T-helper 1 cell treated with Interleukin-12 subunit alpha and Interleukin-12 subunit beta and Interleukin-4 antibody, amounts not matched to agents 30 μg/mL and 1 μg/mL, for 36 hours (primary cell): ENCODE results near the gene GTSE1.

Experiments used
- H3K27ac Mint-ChIP-seq: one replicate; pipeline ENCODE4 v1.8.0; 2021; ENCODE audit warnings: mild to moderate bottlenecking, mixed read lengths
- H3K27me3 Mint-ChIP-seq: one replicate; pipeline ENCODE4 v1.8.0; 2021; ENCODE audit warnings: low read depth, mixed read lengths
- H3K36me3 Mint-ChIP-seq: one replicate; pipeline ENCODE4 v1.8.0; 2021; ENCODE audit warnings: low read depth, mixed read lengths
- H3K4me1 Mint-ChIP-seq: one replicate; pipeline ENCODE4 v1.8.0; 2021; ENCODE audit warnings: low read depth, mixed read lengths
- H3K4me3 Mint-ChIP-seq: one replicate; pipeline ENCODE4 v1.8.0; 2021; ENCODE audit warnings: mild to moderate bottlenecking, moderate library complexity, mixed read lengths
- H3K9me3 Mint-ChIP-seq: one replicate; pipeline ENCODE4 v1.8.0; 2021; ENCODE audit warnings: mixed read lengths

GTSE1 gene

GRCh38 chr22:46354176-46354992 is 57.7 kb downstream of the GTSE1 start:
- no peak overlapping the region for H3K27ac Mint-ChIP-seq
- no peaks in the 10 kb centered on the region for H3K9me3 Mint-ChIP-seq
- H3K4me1 Mint-ChIP-seq, result no peaks in the 10 kb centered on the region
- H3K4me3 Mint-ChIP-seq, result no peak overlapping the region
- no peaks in the 10 kb centered on the region for H3K27me3 Mint-ChIP-seq
- peaks cover 13% of the 10 kb centered on the region for H3K36me3 Mint-ChIP-seq

GRCh38 chr22:46354993-46355305 is 58.3 kb downstream of the GTSE1 start:
- Mint-ChIP-seq H3K36me3 (peaks cover 10% of the 10 kb centered on the region), H3K4me1 (no peaks in the 10 kb centered on the region), H3K27me3 (no peaks in the 10 kb centered on the region), H3K4me3 (no peak overlapping the region), H3K27ac (no peak overlapping the region), H3K9me3 (no peaks in the 10 kb centered on the region)

GRCh38 chr22:46355369-46355995 is 58.8 kb downstream of the GTSE1 start:
- Mint-ChIP-seq H3K4me1 (no peaks in the 10 kb centered on the region), H3K27me3 (no peaks in the 10 kb centered on the region), H3K36me3 (peaks cover 10% of the 10 kb centered on the region), H3K9me3 (no peaks in the 10 kb centered on the region), H3K27ac (no peak overlapping the region), H3K4me3 (no peak overlapping the region)

- Mint-ChIP-seq H3K4me3 (no peak overlapping the region), H3K36me3 (peaks cover 8% of the 10 kb centered on the region), H3K4me1 (no peaks in the 10 kb centered on the region), H3K9me3 (no peaks in the 10 kb centered on the region), H3K27me3 (no peaks in the 10 kb centered on the region), H3K27ac (no peak overlapping the region)
Observed at GRCh38 chr22:46355996-46356471, 59.4 kb downstream of the GTSE1 start.

GRCh38 chr22:46356496-46357480 is 60.1 kb downstream of the GTSE1 start:
- Mint-ChIP-seq H3K27ac (no peak overlapping the region), H3K36me3 (peaks cover 8% of the 10 kb centered on the region), H3K4me3 (no peak overlapping the region), H3K27me3 (no peaks in the 10 kb centered on the region), H3K9me3 (no peaks in the 10 kb centered on the region), H3K4me1 (no peaks in the 10 kb centered on the region)

- Mint-ChIP-seq H3K27ac (no peak overlapping the region), H3K9me3 (no peaks in the 10 kb centered on the region), H3K4me3 (no peak overlapping the region), H3K27me3 (no peaks in the 10 kb centered on the region), H3K4me1 (no peaks in the 10 kb centered on the region), H3K36me3 (peaks cover 8% of the 10 kb centered on the region)
Observed at GRCh38 chr22:46357711-46358520, 61.2 kb downstream of the GTSE1 start.

GRCh38 chr22:46358766-46359165 is 62.1 kb downstream of the GTSE1 start:
- H3K4me1 Mint-ChIP-seq, result no peaks in the 10 kb centered on the region
- no peaks in the 10 kb centered on the region for H3K9me3 Mint-ChIP-seq
- H3K27ac Mint-ChIP-seq, result no peak overlapping the region
- no peaks in the 10 kb centered on the region for H3K27me3 Mint-ChIP-seq
- H3K36me3 Mint-ChIP-seq, result peaks cover 5% of the 10 kb centered on the region
- no peak overlapping the region for H3K4me3 Mint-ChIP-seq

- no peaks in the 10 kb centered on the region for H3K27me3 Mint-ChIP-seq
- H3K27ac Mint-ChIP-seq, result no peak overlapping the region
- peaks cover 5% of the 10 kb centered on the region for H3K36me3 Mint-ChIP-seq
- no peak overlapping the region for H3K4me3 Mint-ChIP-seq
- H3K9me3 Mint-ChIP-seq, result no peaks in the 10 kb centered on the region
- H3K4me1 Mint-ChIP-seq, result no peaks in the 10 kb centered on the region
Observed at GRCh38 chr22:46359362-46359761, 62.7 kb downstream of the GTSE1 start.

- peaks cover 5% of the 10 kb centered on the region for H3K36me3 Mint-ChIP-seq
Observed at GRCh38 chr22:46360097-46360496, 63.4 kb downstream of the GTSE1 start.

GRCh38 chr22:46360891-46361290 is 64.2 kb downstream of the GTSE1 start:
- Mint-ChIP-seq H3K27ac (no peak overlapping the region), H3K27me3 (no peaks in the 10 kb centered on the region), H3K4me1 (no peaks in the 10 kb centered on the region), H3K9me3 (no peaks in the 10 kb centered on the region), H3K4me3 (no peak overlapping the region), H3K36me3 (peaks cover 3% of the 10 kb centered on the region)

More at GRCh38 chr22:46360097-46360496, 63.4 kb downstream of the GTSE1 start:
- H3K4me3 Mint-ChIP-seq, result no peak overlapping the region
- no peaks in the 10 kb centered on the region for H3K27me3 Mint-ChIP-seq
- no peaks in the 10 kb centered on the region for H3K4me1 Mint-ChIP-seq
- no peaks in the 10 kb centered on the region for H3K9me3 Mint-ChIP-seq
- H3K27ac Mint-ChIP-seq, result no peak overlapping the region

- no peaks in the 10 kb centered on the region for H3K27me3 Mint-ChIP-seq
- H3K4me3 Mint-ChIP-seq, result no peak overlapping the region
- H3K36me3 Mint-ChIP-seq, result peaks cover 3% of the 10 kb centered on the region
- H3K27ac Mint-ChIP-seq, result no peak overlapping the region
- no peaks in the 10 kb centered on the region for H3K9me3 Mint-ChIP-seq
- H3K4me1 Mint-ChIP-seq, result no peaks in the 10 kb centered on the region
Observed at GRCh38 chr22:46361826-46362202, 65.1 kb downstream of the GTSE1 start.

GRCh38 chr22:46362203-46362933 is 65.7 kb downstream of the GTSE1 start:
- peaks cover 2% of the 10 kb centered on the region for H3K36me3 Mint-ChIP-seq
- H3K27ac Mint-ChIP-seq, result no peak overlapping the region
- no peaks in the 10 kb centered on the region for H3K27me3 Mint-ChIP-seq
- H3K4me1 Mint-ChIP-seq, result no peaks in the 10 kb centered on the region
- H3K9me3 Mint-ChIP-seq, result no peaks in the 10 kb centered on the region
- H3K4me3 Mint-ChIP-seq, result no peak overlapping the region

- Mint-ChIP-seq H3K4me3 (no peak overlapping the region), H3K36me3 (no peaks in the 10 kb centered on the region), H3K4me1 (no peaks in the 10 kb centered on the region), H3K27me3 (no peaks in the 10 kb centered on the region), H3K27ac (no peak overlapping the region), H3K9me3 (no peaks in the 10 kb centered on the region)
Observed at GRCh38 chr22:46362934-46363515, 66.4 kb downstream of the GTSE1 start.
